Neural progenitor cell (in vitro differentiated cells): ENCODE data around the gene DRICH1.

Experiments
- EZH2phosphoT487 ChIP-seq: fragments of 200-600 bp; sonication (generic); IDR thresholded peaks from 2 replicates; pipeline ENCODE4 v1.6.1; 2017; ENCODE audit warnings: antibody characterized with exemption
- TF ChIP-seq, protein P1 (sequence below): fragments of 200-600 bp; sonication (generic); IDR thresholded peaks from 2 replicates; pipeline ENCODE4 v1.5.1; 2017; ENCODE audit warnings: antibody characterized with exemption, mild to moderate bottlenecking

DNA sequence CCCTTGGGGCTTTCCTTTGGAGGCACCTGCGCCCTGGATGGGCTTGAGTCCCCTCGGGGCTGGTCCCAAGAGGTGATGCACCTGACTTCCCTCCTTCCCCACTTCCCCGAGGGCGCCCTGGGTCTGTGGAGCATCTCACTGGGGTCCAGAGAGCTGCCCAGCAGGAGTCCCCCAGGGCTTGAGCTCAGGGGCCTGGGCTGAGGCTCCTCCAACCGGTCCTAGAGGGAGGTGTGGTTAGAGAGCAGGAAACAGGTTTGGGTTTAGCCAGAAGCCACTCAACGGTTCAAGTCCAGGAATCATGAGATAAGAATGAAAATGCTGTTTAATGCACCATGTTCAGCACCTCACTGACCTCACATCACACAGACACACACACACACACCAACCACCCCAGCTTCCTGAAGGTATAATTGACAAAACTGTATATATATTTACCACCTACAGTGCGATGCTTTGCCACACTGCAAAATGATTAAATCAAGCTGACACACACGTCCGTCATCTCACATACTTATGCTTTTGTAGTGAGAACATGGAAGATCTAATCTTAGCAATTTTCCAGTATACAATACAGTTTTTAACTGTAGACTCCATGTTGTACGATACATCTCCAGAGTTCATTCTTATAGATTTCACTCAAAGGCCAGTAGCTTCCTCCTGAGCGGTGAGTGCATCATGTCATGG is 51.4 kb downstream of the DRICH1 start:
- TF ChIP-seq, protein P1, sequence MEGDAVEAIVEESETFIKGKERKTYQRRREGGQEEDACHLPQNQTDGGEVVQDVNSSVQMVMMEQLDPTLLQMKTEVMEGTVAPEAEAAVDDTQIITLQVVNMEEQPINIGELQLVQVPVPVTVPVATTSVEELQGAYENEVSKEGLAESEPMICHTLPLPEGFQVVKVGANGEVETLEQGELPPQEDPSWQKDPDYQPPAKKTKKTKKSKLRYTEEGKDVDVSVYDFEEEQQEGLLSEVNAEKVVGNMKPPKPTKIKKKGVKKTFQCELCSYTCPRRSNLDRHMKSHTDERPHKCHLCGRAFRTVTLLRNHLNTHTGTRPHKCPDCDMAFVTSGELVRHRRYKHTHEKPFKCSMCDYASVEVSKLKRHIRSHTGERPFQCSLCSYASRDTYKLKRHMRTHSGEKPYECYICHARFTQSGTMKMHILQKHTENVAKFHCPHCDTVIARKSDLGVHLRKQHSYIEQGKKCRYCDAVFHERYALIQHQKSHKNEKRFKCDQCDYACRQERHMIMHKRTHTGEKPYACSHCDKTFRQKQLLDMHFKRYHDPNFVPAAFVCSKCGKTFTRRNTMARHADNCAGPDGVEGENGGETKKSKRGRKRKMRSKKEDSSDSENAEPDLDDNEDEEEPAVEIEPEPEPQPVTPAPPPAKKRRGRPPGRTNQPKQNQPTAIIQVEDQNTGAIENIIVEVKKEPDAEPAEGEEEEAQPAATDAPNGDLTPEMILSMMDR, result no peak
- TF ChIP-seq EZH2phosphoT487, result no peak
